Esophagus squamous epithelium (tissue), 5 donors: ENCODE measurements around the gene GPR176. TPM values are rescaled to one million over a fixed set of nuclear protein-coding genes. Genes with fewer than 3 reads are reported as not detected.

Source experiments
- DNase-seq: peaks from one replicate; lab custom pipeline; 2025; lab: John Stamatoyannopoulos, UW
- H3K27ac ChIP-seq, 4 donors: fragments of 200-600 bp; sonication (generic); one replicate each; pipeline ENCODE4 v1.5.1; 2016 to 2019; ENCODE audit warnings: mild to moderate bottlenecking in 1 of 4
- H3K27me3 ChIP-seq, 4 donors: fragments of 200-600 bp; sonication (generic); 1 replicate in 3 of 4; 2 replicates in 1 of 4; pipeline versions ENCODE4 v1.5.1 to v1.6.0; 2017 to 2021; ENCODE audit warnings: antibody characterized with exemption in 1 of 4
- H3K36me3 ChIP-seq, 3 donors: fragments of 200-600 bp; sonication (generic); one replicate each; pipeline ENCODE4 v1.5.1; 2016 to 2019
- H3K4me1 ChIP-seq, 3 donors: fragments of 200-600 bp; sonication (generic); one replicate each; pipeline ENCODE4 v1.5.1; 2017 to 2019
- H3K4me3 ChIP-seq, 4 donors: fragments of 200-600 bp; sonication (generic); 1 replicate in 3 of 4; 2 replicates in 1 of 4; pipeline ENCODE4 v1.5.1; 2016 to 2019; ENCODE audit warnings: mild to moderate bottlenecking in 2 of 4, moderate library complexity in 1 of 4
- H3K9me3 ChIP-seq, 3 donors: fragments of 200-600 bp; sonication (generic); one replicate each; pipeline ENCODE4 v1.5.1; 2016 to 2019
- CTCF ChIP-seq, 6 experiments: fragments of 450-650 bp in 4 of 6; fragments of 200-600 bp in 2 of 6; sonication (generic) in 2 of 6; IDR thresholded peaks; one replicate each; pipeline ENCODE4 v1.5.1; 2016 to 2019; ENCODE audit warnings: antibody characterized with exemption in 6 of 6, mild to moderate bottlenecking in 4 of 6, moderate library complexity in 4 of 6
- POLR2A ChIP-seq, 4 donors: fragments of 450-650 bp; IDR thresholded peaks; one replicate each; pipeline ENCODE4 v1.6.1; 2017; ENCODE audit warnings: antibody characterized with exemption in 4 of 4, mild to moderate bottlenecking in 4 of 4, moderate library complexity in 3 of 4
- WGBS, 2 donors: methylation state at CpG; one replicate each; pipeline ENCODE4 v1.1.5; 2018; 5-methylcytosine and 5-hydroxymethylcytosine counted together
- intact Hi-C: fragments of 100-400 bp; cut with DNase I; formaldehyde crosslinking; loops from one replicate; pipeline ENCODE4 v1.15.0; 2022
- total RNA-seq, 4 donors: library from RNA; depleted of rRNA; stranded (reverse); fragments of >200 nt; gene quantifications; one replicate each; pipeline ENCODE4 v1.1.0, GENCODE V29; 2016
- donor health status: DM: yes; HTN: yes; CAD: no.

Gene GPR176
- total RNA-seq, 4 donors from 2014 or later = 1.1 to 5.0 (median 4.0) TPM; not detected in 1

- Histone ChIP-seq H3K36me3 (no peaks in the 10 kb centered on the region), H3K4me1 (peaks cover 9 to 51% (median 12%) of the 10 kb centered on the region in 3 donors), H3K9me3 (no peaks in the 10 kb centered on the region), H3K4me3 (no peak overlapping the region), H3K27me3 (no peaks in the 10 kb centered on the region), H3K27ac (peak overlapping the region in 2 of 4 donors; percentile 78 to 85)
- DNase-seq = no peak
- intact Hi-C loops = no loop called here
- no peak for TF ChIP-seq POLR2A (IDR thresholded peaks at IDR 0.05)
- TF ChIP-seq CTCF (IDR thresholded peaks at IDR 0.05) = no peak
- 69 to 72% methylated on average over 4 of the region's 4 CpGs for WGBS, 2 donors
Observed at GRCh38 chr15:39781147-39781966, 138.7 kb downstream of the GPR176 start.

DNA sequence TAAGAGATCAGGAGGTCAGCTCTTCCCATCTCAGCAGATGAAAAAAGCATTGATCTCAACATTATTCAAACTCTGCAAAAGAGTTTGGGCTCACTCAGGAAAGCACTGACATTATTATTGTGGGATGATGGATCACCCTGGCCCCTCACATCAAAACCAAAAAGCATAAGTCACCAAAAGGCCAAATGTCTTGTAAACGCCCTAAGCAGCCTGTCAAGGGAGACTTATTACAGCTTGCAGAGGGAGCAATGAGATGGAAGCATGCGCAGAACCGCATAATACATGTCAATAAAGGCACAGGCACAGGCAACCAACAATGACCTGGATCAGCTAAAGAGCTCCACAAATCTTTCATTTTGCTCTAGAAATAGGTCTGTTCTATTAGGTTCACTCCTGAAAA lies 142.0 kb downstream of the GPR176 start:
- no peak for DNase-seq
- no peak for TF ChIP-seq POLR2A (IDR thresholded peaks at IDR 0.05)
- TF ChIP-seq CTCF (IDR thresholded peaks at IDR 0.05) = no peak
- H3K36me3 ChIP-seq = no peaks in the 10 kb centered on the region
- peak overlapping the region in 1 of 4 donors; percentile 55 for H3K27ac ChIP-seq
- no peaks in the 10 kb centered on the region for H3K27me3 ChIP-seq
- intact Hi-C loops = no loop called here
- no peak overlapping the region for H3K4me3 ChIP-seq
- H3K9me3 ChIP-seq = no peaks in the 10 kb centered on the region
- H3K4me1 ChIP-seq = peaks cover 0 to 20% (median 0%) of the 10 kb centered on the region in 3 donors
- WGBS, 2 donors = 53 to 57% methylated on average over 3 of the region's 3 CpGs

- Histone ChIP-seq H3K27ac (peak overlapping the region in 1 of 4 donors; percentile 55), H3K4me3 (no peak overlapping the region), H3K9me3 (no peaks in the 10 kb centered on the region), H3K27me3 (no peaks in the 10 kb centered on the region), H3K4me1 (peaks cover 0 to 19% (median 0%) of the 10 kb centered on the region in 3 donors), H3K36me3 (no peaks in the 10 kb centered on the region)
- WGBS, 2 donors = 61 to 81% methylated on average over 4 of the region's 4 CpGs
- TF ChIP-seq POLR2A (IDR thresholded peaks at IDR 0.05) = no peak
- TF ChIP-seq CTCF (IDR thresholded peaks at IDR 0.05) = no peak
- intact Hi-C loops = no loop called here
- DNase-seq = no peak
Observed at GRCh38 chr15:39777496-39777895, 142.6 kb downstream of the GPR176 start.

DNA sequence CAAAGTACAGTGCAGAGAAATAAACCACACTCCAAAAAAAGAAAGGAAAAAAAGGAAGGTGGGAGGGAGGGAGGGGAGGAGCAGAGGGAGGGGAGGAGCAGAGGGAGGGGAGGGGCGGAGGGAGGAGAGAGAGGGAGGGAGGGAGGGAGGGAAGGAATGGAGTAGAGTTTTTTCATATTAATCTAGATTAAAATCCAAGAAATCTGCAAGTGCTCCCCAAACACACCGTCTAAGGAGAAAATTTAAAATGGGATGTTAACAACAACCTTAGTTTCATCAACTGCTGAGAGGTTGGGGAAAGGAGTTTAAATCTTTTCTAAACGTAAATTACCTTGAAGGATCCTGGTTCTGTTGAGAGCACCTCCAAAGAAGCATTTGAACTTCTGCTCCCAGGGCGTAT lies 144.0 kb downstream of the GPR176 start:
- no peaks in the 10 kb centered on the region for H3K36me3 ChIP-seq
- DNase-seq = no peak
- H3K4me1 ChIP-seq = peaks cover 0 to 20% (median 3%) of the 10 kb centered on the region in 3 donors
- H3K27ac ChIP-seq = no peak overlapping the region
- intact Hi-C loops = no loop called here
- TF ChIP-seq CTCF (IDR thresholded peaks at IDR 0.05) = no peak
- no peak for TF ChIP-seq POLR2A (IDR thresholded peaks at IDR 0.05)
- no peaks in the 10 kb centered on the region for H3K9me3 ChIP-seq
- H3K4me3 ChIP-seq = no peak overlapping the region
- 71 to 89% methylated on average over 3 of the region's 4 CpGs for WGBS, 2 donors
- H3K27me3 ChIP-seq = no peaks in the 10 kb centered on the region

DNA sequence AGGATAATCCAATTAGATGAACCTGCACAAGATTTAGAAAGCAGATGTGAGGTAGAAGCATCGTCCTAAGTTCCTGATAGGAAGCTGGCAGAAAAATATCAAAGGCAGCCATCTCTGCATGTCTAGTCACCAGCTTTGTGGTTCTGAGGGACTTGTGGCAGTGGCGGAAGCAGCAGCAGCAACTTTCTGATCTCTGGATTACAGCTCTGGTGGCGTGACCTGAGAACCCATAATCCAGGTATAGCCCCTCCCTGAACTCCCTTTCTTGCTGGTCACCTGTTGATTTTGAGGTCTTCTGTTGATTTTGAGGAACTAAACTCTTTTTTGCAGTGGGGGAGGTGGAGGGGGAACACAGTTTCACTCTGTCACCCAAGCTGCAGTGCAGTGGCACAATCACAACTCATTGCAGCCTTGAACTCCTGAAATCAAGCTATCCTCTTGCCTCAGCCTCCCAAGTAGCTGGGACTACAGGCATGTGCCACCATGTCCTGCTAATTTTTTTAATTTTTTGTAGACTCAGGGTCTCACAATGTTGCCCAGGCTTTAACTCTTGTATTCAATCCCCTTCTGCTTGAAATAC lies 145.3 kb downstream of the GPR176 start:
- 80 to 93% methylated on average over 3 of the region's 3 CpGs for WGBS, 2 donors
- H3K4me1 ChIP-seq = peaks cover 0 to 25% (median 4%) of the 10 kb centered on the region in 3 donors

More for the DNA sequence above, 145.3 kb downstream of the GPR176 start:
- no peaks in the 10 kb centered on the region for H3K27me3 ChIP-seq
- TF ChIP-seq CTCF (IDR thresholded peaks at IDR 0.05) (no peak), POLR2A (IDR thresholded peaks at IDR 0.05) (no peak)
- intact Hi-C loops = no loop called here
- no peak overlapping the region for H3K27ac ChIP-seq
- H3K36me3 ChIP-seq = no peaks in the 10 kb centered on the region
- no peak for DNase-seq
- no peak overlapping the region for H3K4me3 ChIP-seq
- no peaks in the 10 kb centered on the region for H3K9me3 ChIP-seq
